ENCODE results near the gene DGUOK.
"Not testable (repeated sequence)": the region's sequence is repeated elsewhere in the genome, so short reads cannot be mapped to it uniquely, and the experiment has no call there.

DGUOK gene

DNA sequence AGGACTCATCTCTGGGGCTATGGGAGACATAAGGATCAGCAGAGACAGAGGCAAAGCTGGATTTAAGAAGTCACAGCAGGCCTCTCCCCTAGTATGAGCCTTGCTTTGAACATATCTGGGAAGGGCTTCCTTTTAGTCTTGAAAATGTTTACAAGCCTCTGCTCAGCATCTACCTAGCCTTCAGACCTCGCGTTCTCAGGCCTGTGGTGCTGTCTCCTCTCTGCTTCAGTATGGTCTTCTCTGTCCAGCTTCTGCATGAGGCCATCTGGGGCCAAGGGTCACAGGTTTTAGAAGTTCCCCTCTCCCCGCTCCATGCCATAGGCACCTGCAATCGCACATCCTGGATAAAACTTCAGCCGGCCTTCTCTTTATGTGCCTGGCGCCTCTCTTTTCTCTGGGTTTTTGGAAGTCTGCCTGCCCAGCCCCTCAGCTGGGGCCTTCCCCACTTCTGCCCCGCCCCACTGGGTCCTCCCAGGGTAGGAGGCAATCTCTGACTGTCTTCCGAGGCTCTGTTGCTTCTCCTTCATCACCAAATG lies 26.8 kb upstream of the DGUOK start:
- DNase-seq (ENCODE audit: insufficient read length, low spot score) (no peak), FAIRE-seq (no peak)
- TF ChIP-seq POLR2AphosphoS5 (IDR thresholded peaks at IDR 0.05; ENCODE audit: low read depth, low read length), result no peak
- TF ChIP-seq POU2F2 (IDR thresholded peaks at IDR 0.05; ENCODE audit: low read depth, low read length), result no peak
- no peak for TF ChIP-seq PAX5 (IDR thresholded peaks at IDR 0.05; ENCODE audit: insufficient read depth, low read length, severe bottlenecking)
- no peak for TF ChIP-seq POLR2A (IDR thresholded peaks at IDR 0.05; ENCODE audit: low read depth, low read length)
- TF ChIP-seq SPI1 (IDR thresholded peaks at IDR 0.05; ENCODE audit: low read depth, low read length), result no peak
- no peak for TF ChIP-seq TAF1 (IDR thresholded peaks at IDR 0.05; ENCODE audit: low read depth, low read length)

DNA sequence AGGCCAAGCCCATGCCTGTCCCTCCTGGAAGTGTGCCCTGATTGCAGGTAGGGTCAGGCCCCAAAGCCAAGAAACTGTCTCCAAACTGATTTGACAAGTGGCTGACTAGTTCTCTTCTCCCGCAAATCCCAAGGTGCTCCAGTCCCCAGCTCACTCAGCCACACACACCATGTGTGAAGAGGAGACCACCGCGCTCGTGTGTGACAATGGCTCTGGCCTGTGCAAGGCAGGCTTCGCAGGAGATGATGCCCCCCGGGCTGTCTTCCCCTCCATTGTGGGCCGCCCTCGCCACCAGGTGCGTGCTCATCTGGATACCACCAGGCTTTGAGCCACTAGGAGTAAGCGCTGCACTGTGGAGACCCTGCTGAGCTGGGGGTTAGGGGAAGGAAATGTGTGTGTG lies 25.5 kb upstream of the DGUOK start:
- TF ChIP-seq TAF1 (IDR thresholded peaks at IDR 0.05; ENCODE audit: low read depth, low read length), result no peak
- TF ChIP-seq SPI1 (IDR thresholded peaks at IDR 0.05; ENCODE audit: low read depth, low read length), result no peak
- TF ChIP-seq PAX5 (IDR thresholded peaks at IDR 0.05; ENCODE audit: insufficient read depth, low read length, severe bottlenecking), result no peak
- TF ChIP-seq POLR2AphosphoS5 (IDR thresholded peaks at IDR 0.05; ENCODE audit: low read depth, low read length), result no peak
- DNase-seq (ENCODE audit: insufficient read length, low spot score) (no peak), FAIRE-seq (no peak)

DNA sequence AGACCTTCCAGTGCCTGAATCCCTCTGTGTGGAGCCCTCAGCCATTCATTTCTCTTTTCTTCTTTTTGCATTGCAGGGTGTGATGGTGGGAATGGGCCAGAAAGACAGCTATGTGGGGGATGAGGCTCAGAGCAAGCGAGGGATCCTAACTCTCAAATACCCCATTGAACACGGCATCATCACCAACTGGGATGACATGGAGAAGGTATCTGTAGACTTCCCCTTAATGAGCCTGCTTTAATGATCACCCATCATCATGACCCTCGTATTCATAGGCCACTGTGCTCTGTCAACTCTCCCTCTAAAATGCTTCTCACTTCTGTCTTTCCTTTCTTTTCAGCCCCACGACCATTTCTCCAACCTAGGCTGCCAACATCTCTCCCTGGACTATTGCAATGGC lies 24.4 kb upstream of the DGUOK start:
- no peak for FAIRE-seq
- no peak for DNase-seq (ENCODE audit: insufficient read length, low spot score)
- TF ChIP-seq SPI1 (IDR thresholded peaks at IDR 0.05; ENCODE audit: low read depth, low read length) (no peak), POLR2A (IDR thresholded peaks at IDR 0.05; ENCODE audit: low read depth, low read length) (no peak), POU2F2 (IDR thresholded peaks at IDR 0.05; ENCODE audit: low read depth, low read length) (no peak), TAF1 (IDR thresholded peaks at IDR 0.05; ENCODE audit: low read depth, low read length) (no peak), POLR2AphosphoS5 (IDR thresholded peaks at IDR 0.05; ENCODE audit: low read depth, low read length) (no peak), PAX5 (IDR thresholded peaks at IDR 0.05; ENCODE audit: insufficient read depth, low read length, severe bottlenecking) (no peak)

DNA sequence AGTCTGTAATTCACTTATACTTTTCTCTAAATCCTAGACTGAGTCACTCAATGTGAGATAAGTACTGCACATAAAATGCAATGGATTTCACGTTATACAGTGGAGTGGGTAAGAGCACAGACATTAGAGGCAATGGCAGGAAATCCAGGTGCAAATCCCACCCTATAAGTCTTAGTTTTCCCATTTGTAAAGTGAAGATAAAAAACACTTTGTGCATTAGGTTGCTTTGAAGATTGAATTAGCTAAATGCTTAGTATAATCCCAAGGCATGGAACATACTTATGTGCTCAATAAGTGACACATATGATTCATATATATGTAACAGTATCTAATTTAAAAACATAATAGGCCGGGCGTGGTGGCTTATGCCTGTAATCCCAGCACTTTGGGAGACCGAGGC lies 23.4 kb upstream of the DGUOK start:
- TF ChIP-seq TAF1 (IDR thresholded peaks at IDR 0.05; ENCODE audit: low read depth, low read length), result no peak
- no peak for FAIRE-seq
- no peak for DNase-seq (ENCODE audit: insufficient read length, low spot score)

DNA sequence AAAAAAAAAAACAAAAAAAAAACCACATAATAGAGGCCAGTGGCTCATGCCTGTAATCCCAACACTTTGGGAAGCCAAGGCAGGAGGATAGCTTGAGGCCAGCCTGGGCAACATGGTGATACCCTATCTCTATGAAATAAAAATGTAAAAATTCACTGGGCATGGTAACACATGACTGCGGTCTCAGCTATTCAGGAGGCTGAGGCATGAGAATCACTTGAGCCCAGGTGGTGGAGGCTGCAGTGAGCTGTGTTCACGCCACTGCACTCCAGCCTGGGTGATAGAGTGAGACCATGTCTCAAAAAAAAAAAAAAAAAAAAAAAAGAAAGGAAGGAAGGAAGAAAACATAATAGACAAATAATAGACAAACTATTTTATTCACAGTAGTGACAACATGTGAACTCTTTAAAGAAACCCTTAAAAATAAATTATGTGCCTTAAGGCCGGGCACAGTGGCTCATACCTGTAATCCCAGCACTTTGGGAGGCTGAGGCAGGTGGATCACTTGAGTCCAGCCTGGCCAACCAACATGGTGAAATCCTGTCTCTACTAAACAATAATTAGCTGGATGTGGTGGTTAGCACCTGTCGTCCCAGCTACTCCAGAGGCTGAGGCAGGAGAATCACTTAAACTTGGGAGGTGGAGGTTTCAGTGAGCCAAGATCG lies 22.6 kb upstream of the DGUOK start:
- DNase-seq (ENCODE audit: insufficient read length, low spot score); FAIRE-seq: not testable (repeated sequence)

DNA sequence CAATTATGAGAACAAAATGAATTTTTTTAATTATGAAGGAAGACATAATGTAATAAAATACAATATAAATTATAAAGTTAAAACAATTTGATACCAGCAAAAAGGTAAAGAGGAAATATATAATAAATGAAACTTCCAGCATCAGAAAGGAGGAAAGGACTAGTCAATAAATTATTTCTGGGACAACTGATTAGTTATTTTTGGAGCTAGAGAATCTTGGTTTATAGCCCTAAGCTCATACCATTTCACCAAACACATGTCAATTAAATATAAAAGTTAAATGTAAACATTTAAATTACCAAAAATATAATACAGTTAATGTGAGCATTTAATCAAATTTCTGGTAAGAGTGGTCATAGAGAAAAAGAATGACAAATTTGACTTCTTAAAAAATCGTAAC lies 21.7 kb upstream of the DGUOK start:
- no peak for FAIRE-seq
- DNase-seq (ENCODE audit: insufficient read length, low spot score), result no peak
- TF ChIP-seq PAX5 (IDR thresholded peaks at IDR 0.05; ENCODE audit: insufficient read depth, low read length, severe bottlenecking) (no peak), SPI1 (IDR thresholded peaks at IDR 0.05; ENCODE audit: low read depth, low read length) (no peak), POLR2AphosphoS5 (IDR thresholded peaks at IDR 0.05; ENCODE audit: low read depth, low read length) (no peak), TAF1 (IDR thresholded peaks at IDR 0.05; ENCODE audit: low read depth, low read length) (no peak), POLR2A (IDR thresholded peaks at IDR 0.05; ENCODE audit: low read depth, low read length) (no peak), POU2F2 (IDR thresholded peaks at IDR 0.05; ENCODE audit: low read depth, low read length) (no peak)

DNA sequence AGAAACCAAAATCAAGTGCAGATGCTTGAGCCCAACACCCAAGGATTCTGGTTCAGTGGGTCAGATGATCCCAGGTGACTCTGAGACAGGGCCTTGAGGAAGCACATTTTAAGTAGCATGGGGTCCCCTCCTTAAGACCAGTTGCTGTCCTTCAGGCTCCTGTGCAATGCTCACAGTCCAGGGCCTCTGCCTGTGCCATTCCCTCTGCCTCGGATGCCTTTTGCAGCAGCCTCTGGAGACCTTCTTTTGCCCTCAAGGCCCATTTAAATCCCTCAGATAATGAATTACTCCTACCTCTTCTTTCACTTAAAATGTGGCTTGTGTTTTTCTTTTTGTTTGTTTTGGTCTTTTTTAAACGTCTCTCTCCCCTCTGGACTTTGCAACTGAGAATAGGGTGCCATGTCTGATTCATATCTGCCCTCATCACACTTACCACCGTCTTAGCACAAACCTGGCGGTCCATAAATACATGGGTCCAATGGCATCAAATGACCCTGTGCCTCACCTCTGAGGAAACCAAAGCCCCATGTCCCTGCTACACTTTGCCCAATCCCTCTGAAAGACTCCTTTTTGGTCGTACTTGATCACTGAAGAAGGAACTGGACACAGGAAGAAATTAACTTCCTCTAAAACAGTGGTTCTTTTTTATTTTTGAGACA lies 19.7 kb upstream of the DGUOK start:
- TF ChIP-seq SPI1 (IDR thresholded peaks at IDR 0.05; ENCODE audit: low read depth, low read length) (no peak), POU2F2 (IDR thresholded peaks at IDR 0.05; ENCODE audit: low read depth, low read length) (no peak)
- FAIRE-seq (no peak), DNase-seq (ENCODE audit: insufficient read length, low spot score) (no peak)

DNA sequence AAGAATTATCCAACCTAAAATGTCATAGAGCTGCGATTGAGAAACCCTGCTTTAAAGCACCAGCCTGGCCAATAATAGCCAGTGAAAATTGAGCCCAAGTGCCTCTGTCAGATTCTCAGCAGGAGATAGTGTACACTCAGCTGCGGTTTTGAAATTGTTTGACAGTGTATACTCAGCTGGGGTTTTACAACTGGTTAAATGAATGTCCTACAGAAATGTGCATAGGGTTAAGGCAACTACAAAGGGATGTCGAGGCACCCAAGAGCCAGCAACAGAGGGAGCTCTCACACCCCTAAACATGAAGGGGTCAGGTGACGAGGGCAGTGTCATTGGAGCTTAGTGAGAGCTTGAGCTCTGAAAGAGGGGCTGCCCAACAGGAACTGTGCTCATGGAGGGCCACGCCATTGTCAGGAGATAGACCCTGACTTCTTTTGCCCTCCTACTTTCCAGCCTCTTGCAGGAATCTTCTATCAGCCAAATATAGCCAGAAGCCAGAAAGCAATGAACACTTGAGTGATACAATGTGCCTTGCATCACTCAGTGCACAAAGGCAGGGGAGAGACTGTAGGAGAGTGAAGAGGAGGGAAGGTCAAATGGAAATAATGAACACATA lies 18.7 kb upstream of the DGUOK start:
- DNase-seq (ENCODE audit: insufficient read length, low spot score) (no peak), FAIRE-seq (peak; percentile 68)
- TF ChIP-seq SPI1 (IDR thresholded peaks at IDR 0.05; ENCODE audit: low read depth, low read length), result no peak
- TF ChIP-seq PAX5 (IDR thresholded peaks at IDR 0.05; ENCODE audit: insufficient read depth, low read length, severe bottlenecking), result no peak
- TF ChIP-seq POLR2A (IDR thresholded peaks at IDR 0.05; ENCODE audit: low read depth, low read length), result no peak
- TF ChIP-seq POLR2AphosphoS5 (IDR thresholded peaks at IDR 0.05; ENCODE audit: low read depth, low read length), result no peak
- TF ChIP-seq POU2F2 (IDR thresholded peaks at IDR 0.05; ENCODE audit: low read depth, low read length), result no peak
- TF ChIP-seq TAF1 (IDR thresholded peaks at IDR 0.05; ENCODE audit: low read depth, low read length), result no peak

DNA sequence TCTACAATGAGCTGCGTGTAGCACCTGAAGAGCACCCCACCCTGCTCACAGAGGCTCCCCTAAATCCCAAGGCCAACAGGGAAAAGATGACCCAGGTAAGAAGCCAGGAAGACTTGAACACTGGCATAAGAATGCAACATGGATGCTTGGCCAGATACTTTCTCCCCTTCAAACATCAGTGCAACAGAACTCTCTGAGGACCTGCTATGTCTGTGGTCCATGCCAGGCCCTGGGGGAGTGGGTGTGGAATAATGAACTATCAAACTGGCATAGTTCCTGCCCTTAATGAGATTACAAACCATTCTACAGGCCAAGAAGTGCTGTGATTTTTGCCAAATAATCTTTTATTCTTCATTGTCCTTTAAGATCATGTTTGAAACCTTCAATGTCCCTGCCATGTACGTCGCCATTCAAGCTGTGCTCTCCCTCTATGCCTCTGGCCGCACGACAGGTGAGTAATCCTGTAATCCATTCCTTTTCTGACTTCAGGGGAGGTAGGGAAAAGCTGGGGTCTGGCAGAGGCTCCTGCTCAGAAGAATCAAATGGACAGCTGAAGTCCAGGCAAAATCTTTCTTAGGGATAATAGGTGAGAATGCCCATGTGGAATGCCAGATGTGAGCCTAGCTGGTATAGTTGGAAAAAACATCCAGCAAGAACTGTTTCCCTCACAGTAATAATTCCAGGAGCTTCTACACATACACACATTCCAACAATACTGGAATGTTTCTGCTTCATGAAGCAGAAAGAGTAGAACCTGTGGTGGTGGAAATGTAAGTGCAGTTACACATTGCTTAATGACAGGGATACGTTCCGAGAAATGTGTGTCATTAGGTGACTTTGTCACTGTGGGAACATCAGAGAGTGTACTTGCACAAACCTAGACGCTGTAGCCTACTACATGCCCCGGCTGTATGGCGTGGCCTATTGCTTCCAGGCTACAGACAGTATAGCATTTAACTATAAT lies 17.7 kb upstream of the DGUOK start:
- TF ChIP-seq POU2F2 (IDR thresholded peaks at IDR 0.05; ENCODE audit: low read depth, low read length) (no peak), PAX5 (IDR thresholded peaks at IDR 0.05; ENCODE audit: insufficient read depth, low read length, severe bottlenecking) (no peak), POLR2A (IDR thresholded peaks at IDR 0.05; ENCODE audit: low read depth, low read length) (no peak), TAF1 (IDR thresholded peaks at IDR 0.05; ENCODE audit: low read depth, low read length) (no peak), POLR2AphosphoS5 (IDR thresholded peaks at IDR 0.05; ENCODE audit: low read depth, low read length) (no peak), SPI1 (IDR thresholded peaks at IDR 0.05; ENCODE audit: low read depth, low read length) (no peak)
- no peak for DNase-seq (ENCODE audit: insufficient read length, low spot score)
- peak; percentile 16 for FAIRE-seq

All from GM12891 (cell line).